A549 (cell line): ENCODE results near the gene PDXP. TPM values are rescaled to one million over a fixed set of nuclear protein-coding genes. Genes with fewer than 3 reads are reported as not detected.

ENCODE experiments used
- ATAC-seq, 2 experiments: fragments of 200-7000 bp in 1 of 2; fragments of >200 bp in 1 of 2; cut with Nextera tagmentation in 1 of 2; cut with Tn5 transposase in 1 of 2; 3 replicates each; pipeline versions ENCODE4 v1.8.0 to v1.9.1; 2018 to 2020; ENCODE audit warnings: mild to moderate bottlenecking in 1 of 2, moderate library complexity in 1 of 2
- CTCF ChIA-PET: fragments of 300-600 bp; sonication (Branson Sonifier 250); formaldehyde crosslinking; extraction: SDS; loops from one replicate; lab custom pipeline; 2021; ENCODE audit warnings: antibody characterized with exemption, inconsistent platforms; lab: Yijun Ruan, JAX
- POLR2A ChIA-PET: fragments of 350-600 bp; formaldehyde crosslinking; extraction: SDS; loops from one replicate; lab custom pipeline; 2021; ENCODE audit warnings: antibody characterized with exemption, inconsistent platforms; lab: Yijun Ruan, JAX
- DNase-seq, 2 experiments: peaks; one replicate each; pipeline versions ENCODE4 v3.0.0 to v3.0.0-alpha.2; 2011 to 2016; ENCODE audit warnings: low read depth in 1 of 2, low spot score in 1 of 2
- FAIRE-seq: peaks from 2 replicates; lab custom pipeline; 2011; peaks lifted over from hg19 to GRCh38; lab: Jason Lieb, UNC
- H3K27ac ChIP-seq, 2 experiments: fragments of >200 bp; sonication (Bioruptor Twin); formaldehyde crosslinking; 3 replicates each; pipeline ENCODE4 v1.5.1; 2016 to 2017
- H3K4me1 ChIP-seq: fragments of >200 bp; sonication (Bioruptor Twin); formaldehyde crosslinking; 3 replicates; pipeline ENCODE4 v1.6.1; 2016
- H3K4me2 ChIP-seq: fragments of >200 bp; sonication (Bioruptor Twin); formaldehyde crosslinking; 3 replicates; pipeline ENCODE4 v1.6.1; 2016
- H3K4me3 ChIP-seq: fragments of >200 bp; sonication (Bioruptor Twin); formaldehyde crosslinking; 3 replicates; pipeline ENCODE4 v1.5.1; 2016
- H3K9me3 ChIP-seq: fragments of >200 bp; sonication (Bioruptor Twin); formaldehyde crosslinking; 3 replicates; pipeline ENCODE4 v1.6.1; 2016
- ATOH8 ChIP-seq: fragments of 250-450 bp; sonication (Bioruptor Pico); IDR thresholded peaks from 2 replicates; pipeline ENCODE4 v1.5.0; 2020; ENCODE audit warnings: low read depth, mild to moderate bottlenecking, moderate library complexity
- BCL3 ChIP-seq: fragments of >200 bp; sonication (Bioruptor Twin); formaldehyde crosslinking; IDR thresholded peaks from 3 replicates; pipeline ENCODE4 v1.6.1; 2016
- BHLHE40 ChIP-seq: IDR thresholded peaks from 2 replicates; pipeline ENCODE4 v1.6.1; 2012; ENCODE audit warnings: low read depth, low read length, inconsistent platforms
- CTCF ChIP-seq: fragments of >200 bp; sonication (Bioruptor Twin); formaldehyde crosslinking; IDR thresholded peaks from 3 replicates; pipeline ENCODE4 v1.5.1; 2016
- E2F6 ChIP-seq: IDR thresholded peaks from 2 replicates; pipeline ENCODE4 v1.6.1; 2012; ENCODE audit warnings: low read depth, borderline replicate concordance
- EHF ChIP-seq: fragments of 250-450 bp; sonication (Bioruptor Pico); IDR thresholded peaks from 2 replicates; pipeline ENCODE4 v1.5.0; 2020; ENCODE audit warnings: mild to moderate bottlenecking
- FOSB ChIP-seq: fragments of 250-450 bp; sonication (Bioruptor Pico); IDR thresholded peaks from 2 replicates; pipeline ENCODE4 v1.5.0; 2020; ENCODE audit warnings: mild to moderate bottlenecking, moderate library complexity
- GATA3 ChIP-seq: IDR thresholded peaks from 2 replicates; pipeline ENCODE4 v1.6.1; 2012; ENCODE audit warnings: borderline replicate concordance
- HEYL ChIP-seq: fragments of 250-450 bp; sonication (Bioruptor Pico); IDR thresholded peaks from 2 replicates; pipeline ENCODE4 v1.8.0; 2021; ENCODE audit warnings: mild to moderate bottlenecking, moderate library complexity
- KDM5A ChIP-seq: fragments of 200-600 bp; sonication (generic); IDR thresholded peaks from 2 replicates; pipeline ENCODE4 v1.6.1; 2016; ENCODE audit warnings: antibody characterized with exemption, mild to moderate bottlenecking
- MAX ChIP-seq: IDR thresholded peaks from 2 replicates; pipeline ENCODE4 v1.6.1; 2012
- NFE2L2 ChIP-seq: fragments of 150-350 bp; conservative IDR thresholded peaks from 2 replicates; pipeline ENCODE4 v1.6.1; 2014; ENCODE audit warnings: low read length
- NR3C1 ChIP-seq: fragments of >200 bp; sonication (Bioruptor Twin); formaldehyde crosslinking; IDR thresholded peaks from 3 replicates; pipeline ENCODE4 v1.6.1; 2017
- PBX3 ChIP-seq: IDR thresholded peaks from 2 replicates; pipeline ENCODE4 v1.6.1; 2012
- RCOR1 ChIP-seq: fragments of 150-350 bp; IDR thresholded peaks from 2 replicates; pipeline ENCODE4 v1.6.1; 2014; ENCODE audit warnings: antibody characterized with exemption, low read length, low read depth
- SREBF2 ChIP-seq: fragments of 450-650 bp; IDR thresholded peaks from 2 replicates; pipeline ENCODE4 v1.6.1; 2014; ENCODE audit warnings: mild to moderate bottlenecking, moderate library complexity
- ZC3H11A ChIP-seq: fragments of 450-650 bp; IDR thresholded peaks from 2 replicates; pipeline ENCODE4 v1.6.1; 2014; ENCODE audit warnings: antibody characterized with exemption, mild to moderate bottlenecking
- WGBS: methylation state at CpG from one replicate; pipeline ENCODE4 v1.1.6; 2017; ENCODE audit errors: missing lambda C conversion rate; 5-methylcytosine and 5-hydroxymethylcytosine counted together
- polyA plus RNA-seq, 4 experiments: library from polyadenylated mRNA; depleted of rRNA in 3 of 4; stranded (reverse); fragments of >200 nt; fragmentation: RNase III in 1 of 4; extraction: RNeasy Plus Mini Kit Qiagen cat#74134 plus additional on column Dnase treatment in 1 of 4; gene quantifications; 2 replicates in 3 of 4; 3 replicates in 1 of 4; pipeline ENCODE4 v1.2.3, GENCODE V29; 2011 to 2017

The PDXP gene
- polyA plus RNA-seq, 2 of the 4 experiments (the other 2 are of a cell fraction), result 11.5 to 13.1 TPM

GRCh38 chr22:37628830-37629229 is 29.7 kb upstream of the PDXP start (continued):
- TF ChIP-seq NR3C1, result no peak
- TF ChIP-seq, all 56 proteins: peak for 0

GRCh38 chr22:37629928-37630327 is 28.6 kb upstream of the PDXP start:
- Histone ChIP-seq H3K9me3 (no peaks in the 10 kb centered on the region), H3K4me1 (no peaks in the 10 kb centered on the region), H3K4me3 (no peak overlapping the region), H3K4me2 (no peak overlapping the region), H3K27ac (no peak overlapping the region)
- ATAC-seq, result no peak
- CTCF ChIA-PET, result interaction anchor here (1.8 to 11.4 kb wide), 4 partner anchors 8 to 162 kb away, joined by 8 to 129 read pairs (median 27); partner anchors contain the start of genes GGA1 and SH3BP1
- TF ChIP-seq EHF (CRISPR knock-in tag) (no peak), E2F6 (no peak), HEYL (no peak), ZC3H11A (no peak), ATOH8 (CRISPR knock-in tag) (no peak), GATA3 (no peak)
- POLR2A ChIA-PET, result no interaction called here
- no peak for FAIRE-seq
- no peak for DNase-seq
- WGBS, result no CpG with 5 or more reads among the region's 10 CpGs

- no peaks in the 10 kb centered on the region for H3K4me1 ChIP-seq
- POLR2A ChIA-PET, result interaction anchor here (0.8 kb wide), 1 partner anchor 28 kb away, joined by 3 read pairs; the partner anchor contains the start of gene PDXP
- no peak overlapping the region for H3K4me2 ChIP-seq
- no peak overlapping the region for H3K4me3 ChIP-seq
- CTCF ChIA-PET, result interaction anchor here (0.6 to 11.4 kb wide), 9 partner anchors 9 to 162 kb away, joined by 3 to 129 read pairs (median 3); partner anchors contain the start of genes GGA1 and SH3BP1
- no peak overlapping the region for H3K27ac ChIP-seq
- H3K9me3 ChIP-seq, result no peaks in the 10 kb centered on the region
- no peak for ATAC-seq
- no peak for TF ChIP-seq PBX3
- no peak for TF ChIP-seq FOSB
- no peak for TF ChIP-seq ATOH8 (CRISPR knock-in tag)
- TF ChIP-seq CTCF, result no peak
- TF ChIP-seq BCL3, result no peak
- no peak for TF ChIP-seq RCOR1
- TF ChIP-seq KDM5A, result no peak
- TF ChIP-seq BHLHE40, result no peak
- TF ChIP-seq NFE2L2, result no peak
- TF ChIP-seq SREBF2, result no peak
- TF ChIP-seq MAX, result no peak
- no peak for FAIRE-seq
- 93% methylated on average over 5 of the region's 9 CpGs for WGBS
- DNase-seq, result no peak
These were observed 27.6 kb upstream of the PDXP start for GRCh38 chr22:37630839-37631435.
